IPS-NIHi11 (cell line): ENCODE results near the gene SETBP1.

Source experiments
- DNase-seq: peaks from one replicate; pipeline ENCODE4 v3.0.0; 2012; ENCODE audit warnings: mixed read lengths, low spot score

Gene SETBP1

DNA sequence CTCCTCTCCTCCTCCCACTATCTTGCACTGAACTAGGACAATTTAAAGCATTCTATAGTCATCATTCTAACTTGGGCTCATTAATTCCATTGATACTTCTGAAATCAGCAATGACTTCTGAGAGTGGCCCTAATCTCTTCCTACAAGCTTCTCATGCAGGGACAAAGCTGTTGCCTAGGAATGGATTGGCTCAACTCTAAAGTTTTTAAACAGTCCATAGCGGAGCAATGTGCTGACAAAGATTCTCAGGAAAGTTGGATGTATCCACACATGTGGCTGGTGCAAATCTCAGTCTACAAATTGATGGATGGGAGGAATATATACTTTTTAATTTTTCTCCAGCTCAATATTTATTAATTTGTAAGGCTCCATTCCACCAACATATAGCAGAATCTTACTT, 388.9 kb downstream of the SETBP1 start:
- no peak for DNase-seq

GRCh38 chr18:45071956-45072355, 391.3 kb downstream of the SETBP1 start:
- no peak for DNase-seq

- DNase-seq: no peak
Observed at GRCh38 chr18:45073556-45073955, 392.9 kb downstream of the SETBP1 start.

DNA sequence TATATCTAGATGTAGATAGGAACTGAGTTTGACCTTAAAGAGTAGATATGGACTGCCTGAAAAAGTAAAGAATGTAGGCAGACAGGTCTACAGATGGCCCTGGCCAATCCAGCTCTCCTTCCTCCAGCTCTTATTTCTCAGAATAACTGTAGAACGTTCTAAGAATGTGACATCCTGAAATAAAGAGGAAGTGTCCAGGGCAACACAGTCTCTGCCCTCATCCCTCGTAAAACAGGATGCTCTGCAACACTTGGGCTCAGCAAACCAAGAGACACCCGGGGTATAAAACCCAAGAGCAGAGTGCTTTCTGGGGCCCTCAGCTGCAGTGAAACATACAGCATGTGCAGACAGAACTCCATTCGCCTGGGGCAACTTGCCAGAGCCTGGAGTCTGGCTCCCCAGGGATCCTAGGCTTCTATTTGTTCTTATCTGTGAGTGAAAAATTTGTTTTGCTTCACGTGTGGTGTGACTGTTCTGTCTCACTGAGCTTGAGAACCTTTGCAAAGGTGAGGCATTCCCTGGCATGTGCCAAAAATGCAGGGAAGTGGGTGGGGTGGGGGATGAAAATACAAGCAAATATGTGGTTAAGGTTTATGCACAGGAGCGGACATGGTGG, 401.0 kb downstream of the SETBP1 start:
- no peak for DNase-seq

GRCh38 chr18:45083226-45083855, 402.7 kb downstream of the SETBP1 start:
- DNase-seq: no peak

- no peak for DNase-seq
Observed at GRCh38 chr18:45084206-45084605, 403.5 kb downstream of the SETBP1 start.

DNA sequence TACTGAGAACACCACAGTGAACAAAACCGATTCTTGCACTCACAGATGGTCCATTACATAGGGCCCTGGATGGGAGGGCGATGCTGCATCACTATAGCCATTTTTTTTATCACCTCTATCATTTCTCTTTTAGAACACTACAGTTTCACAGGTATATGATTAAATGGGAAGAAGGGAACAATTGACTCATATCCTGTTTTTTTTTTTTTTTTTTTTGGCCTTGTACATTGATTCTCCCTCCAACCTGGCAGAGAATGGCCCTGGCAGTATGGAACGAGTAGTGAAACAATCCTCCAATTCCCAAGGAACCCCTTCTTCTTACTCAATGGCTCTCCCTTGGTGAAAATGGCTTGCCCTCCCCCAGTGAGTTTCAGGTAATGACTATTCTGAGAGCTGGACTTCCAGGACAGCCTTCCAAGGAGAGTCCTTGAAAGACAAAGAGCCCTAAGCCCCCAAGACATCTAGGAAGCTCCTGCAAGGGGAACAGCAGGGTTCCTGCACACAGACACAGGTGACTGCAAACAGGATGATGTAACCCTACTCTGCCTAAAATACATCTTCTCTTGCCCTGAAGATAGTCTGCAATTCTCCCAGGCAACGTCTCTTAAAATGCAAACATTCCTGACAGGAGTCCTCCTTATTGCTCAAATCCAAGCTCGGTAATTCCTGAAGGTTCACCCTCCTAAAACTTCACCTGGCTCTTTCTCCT, 405.4 kb downstream of the SETBP1 start:
- no peak for DNase-seq

DNA sequence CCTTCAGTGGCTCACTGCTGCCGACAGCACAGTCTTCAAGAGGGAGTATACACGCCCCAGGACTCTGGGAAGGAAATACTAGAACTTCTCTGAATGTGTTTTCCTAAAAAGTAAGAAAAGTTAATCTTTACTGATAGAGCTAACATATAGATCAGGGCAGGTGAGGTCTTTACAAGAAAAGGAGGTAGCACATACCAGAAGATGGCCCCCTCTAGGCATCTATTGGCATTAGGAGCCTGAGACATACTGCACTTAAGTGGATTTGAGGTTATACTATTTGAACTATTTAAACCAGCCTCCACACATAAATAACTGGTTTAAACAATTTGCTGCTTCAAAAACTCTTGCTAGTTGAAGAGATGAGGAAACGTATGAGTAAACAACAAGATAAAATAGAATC, 406.1 kb downstream of the SETBP1 start:
- no peak for DNase-seq

DNA sequence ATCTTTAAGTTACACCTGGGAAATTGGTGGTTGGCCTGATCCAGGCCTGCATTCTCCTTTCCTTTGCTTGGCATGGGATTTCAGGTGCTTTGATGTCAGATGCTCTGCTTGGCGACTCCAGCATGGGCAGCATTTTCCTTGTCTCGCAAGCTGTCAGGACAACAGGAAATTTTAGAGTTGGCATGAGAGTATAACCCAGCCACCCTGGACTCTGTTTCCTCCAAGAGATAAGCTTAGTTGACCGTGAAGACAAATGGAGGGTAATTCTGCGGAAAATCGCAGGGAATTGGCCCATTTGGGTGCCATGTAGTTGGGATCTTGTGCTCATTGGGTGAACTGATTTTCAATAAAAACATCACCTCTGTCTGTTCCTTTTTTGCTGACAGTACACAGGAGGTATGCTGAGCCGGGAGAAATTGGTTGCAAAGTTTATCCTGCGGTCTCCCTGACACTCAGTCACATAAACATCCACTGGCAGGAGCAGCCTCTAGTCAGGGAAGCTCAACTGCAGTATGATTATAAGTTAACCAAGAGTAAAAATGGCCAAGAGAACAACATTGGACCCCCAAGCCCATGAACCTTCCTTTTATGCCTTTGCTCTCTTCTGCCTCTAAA, 409.9 kb downstream of the SETBP1 start:
- no peak for DNase-seq

GRCh38 chr18:45100321-45101105, 419.8 kb downstream of the SETBP1 start:
- no peak for DNase-seq

- no peak for DNase-seq
Observed at GRCh38 chr18:45102126-45102525, 421.4 kb downstream of the SETBP1 start.

DNA sequence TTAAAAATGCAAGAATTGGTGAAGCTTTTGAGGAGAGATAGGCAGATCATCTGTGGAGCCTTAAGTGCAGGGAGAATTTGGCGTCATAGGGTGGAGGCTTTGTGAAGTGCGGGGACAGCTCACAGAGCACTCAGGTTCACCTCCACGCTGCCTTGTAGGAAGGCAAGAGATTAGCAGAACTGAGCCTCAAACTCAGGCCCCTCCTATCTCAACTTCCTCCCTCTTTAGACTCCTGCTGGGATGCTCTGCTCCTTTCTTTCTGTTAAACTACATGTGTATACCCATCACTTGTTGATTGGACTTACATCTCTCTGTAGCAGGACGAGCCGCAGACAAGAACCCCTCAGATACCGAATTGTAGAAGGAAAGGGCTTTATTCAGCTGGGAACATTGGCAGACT, 422.2 kb downstream of the SETBP1 start:
- DNase-seq: no peak

GRCh38 chr18:45103319-45104048, 422.8 kb downstream of the SETBP1 start:
- DNase-seq: no peak

GRCh38 chr18:45104049-45104395, 423.3 kb downstream of the SETBP1 start:
- DNase-seq: no peak

- no peak for DNase-seq
Observed at GRCh38 chr18:45106331-45106774, 425.7 kb downstream of the SETBP1 start.

DNA sequence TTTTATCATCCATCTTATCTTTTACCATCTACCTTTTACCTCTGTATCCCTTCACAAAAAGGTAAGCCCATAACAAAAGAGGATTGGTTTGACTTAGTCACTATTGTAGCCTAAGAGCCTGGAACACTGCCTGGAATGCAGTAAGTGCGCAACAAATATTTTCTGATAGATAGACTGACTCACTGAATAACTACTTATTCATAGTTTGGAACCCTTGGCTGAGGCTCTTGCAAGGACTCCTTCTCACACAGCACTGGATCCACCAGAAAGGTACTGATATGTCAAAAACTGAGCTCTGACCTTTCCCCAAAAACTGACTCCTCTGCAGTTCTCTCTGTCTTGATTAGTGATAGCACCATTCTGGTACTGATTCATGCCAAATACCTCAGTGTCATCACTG, 426.7 kb downstream of the SETBP1 start:
- no peak for DNase-seq

DNA sequence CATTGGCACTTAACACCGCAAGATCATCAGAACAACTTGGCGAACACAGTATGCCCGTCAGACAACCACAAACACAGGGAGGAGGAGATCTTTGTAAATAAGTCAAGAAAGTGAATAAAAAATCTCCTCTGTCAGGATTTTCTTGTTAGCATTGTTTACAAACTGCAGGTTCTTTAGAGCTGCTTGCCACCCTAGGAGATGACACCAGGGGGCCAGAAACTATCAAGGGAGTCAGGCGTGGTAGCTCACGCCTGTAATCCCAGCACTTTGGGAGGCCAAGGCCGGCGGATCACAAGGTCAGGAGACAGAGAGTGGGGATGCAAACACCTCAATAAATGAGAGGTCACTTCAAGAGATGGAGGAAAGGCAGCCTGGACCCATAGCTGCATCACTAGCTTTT, 428.1 kb downstream of the SETBP1 start:
- no peak for DNase-seq

- DNase-seq: no peak
Observed at GRCh38 chr18:45109271-45109670, 428.6 kb downstream of the SETBP1 start.

- DNase-seq: no peak
Observed at GRCh38 chr18:45109706-45110105, 429.0 kb downstream of the SETBP1 start.

DNA sequence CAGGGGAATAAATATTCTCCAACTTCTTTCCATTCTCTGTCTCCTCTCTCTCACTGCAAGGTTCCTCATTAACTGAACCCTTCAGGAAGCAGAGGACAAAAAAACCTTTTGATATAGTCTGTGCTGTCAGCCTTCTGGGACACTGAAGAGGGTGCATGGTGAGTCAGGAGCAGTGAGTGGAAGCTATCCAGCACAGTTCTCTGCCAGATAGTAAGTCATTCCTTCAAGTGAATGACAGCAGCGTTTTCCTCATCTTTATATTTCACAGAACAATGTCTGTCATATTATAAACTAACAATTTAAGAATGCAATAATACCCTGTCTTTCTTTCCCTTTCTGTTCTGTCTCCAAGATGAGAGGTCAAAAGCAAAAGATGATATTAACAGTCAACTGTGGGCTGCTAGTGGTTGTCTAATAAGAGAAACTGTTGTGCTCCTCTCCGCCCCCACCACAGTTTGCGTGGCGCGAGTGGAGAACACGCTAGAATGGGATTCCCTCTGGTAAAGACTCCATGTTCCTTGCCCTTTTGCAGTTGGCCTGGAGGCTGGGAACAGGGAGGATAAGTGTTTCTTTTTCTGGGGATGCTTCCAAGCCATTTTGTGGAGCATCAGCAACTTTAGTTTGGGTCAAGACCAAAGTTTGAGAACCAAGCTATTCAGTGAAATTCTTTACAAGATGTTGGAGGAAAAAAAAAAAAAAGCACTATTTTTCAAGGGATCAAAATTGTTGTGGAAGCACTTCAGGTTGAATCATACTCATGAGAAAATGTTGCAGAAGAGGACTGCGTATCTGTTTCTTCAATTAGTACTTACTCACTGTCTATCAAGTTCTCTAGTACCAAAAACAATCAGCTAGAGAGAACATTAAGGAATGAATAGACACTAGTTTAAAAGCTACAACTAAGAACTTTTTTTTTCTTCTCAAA, 430.2 kb downstream of the SETBP1 start:
- no peak for DNase-seq

DNA sequence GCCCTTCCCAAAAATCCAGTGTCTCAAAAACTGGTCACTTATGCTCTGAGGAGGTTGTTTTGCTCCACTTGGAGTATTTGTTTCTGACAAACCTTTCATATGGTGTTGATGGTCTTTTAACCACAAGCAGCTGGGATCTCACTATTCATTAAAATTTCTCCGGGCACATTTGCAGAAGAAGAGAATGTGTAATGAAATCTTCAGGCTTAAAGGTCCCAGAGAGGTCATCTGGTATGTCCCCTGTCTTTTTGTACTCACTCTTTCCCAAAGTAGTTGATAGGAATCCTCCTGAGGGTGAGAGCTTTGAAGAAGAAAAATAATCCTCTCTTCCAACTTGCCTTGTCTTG, 430.8 kb downstream of the SETBP1 start:
- no peak for DNase-seq
